Measurements from ENCODE around the gene TMEM9.

The TMEM9 gene

DNA sequence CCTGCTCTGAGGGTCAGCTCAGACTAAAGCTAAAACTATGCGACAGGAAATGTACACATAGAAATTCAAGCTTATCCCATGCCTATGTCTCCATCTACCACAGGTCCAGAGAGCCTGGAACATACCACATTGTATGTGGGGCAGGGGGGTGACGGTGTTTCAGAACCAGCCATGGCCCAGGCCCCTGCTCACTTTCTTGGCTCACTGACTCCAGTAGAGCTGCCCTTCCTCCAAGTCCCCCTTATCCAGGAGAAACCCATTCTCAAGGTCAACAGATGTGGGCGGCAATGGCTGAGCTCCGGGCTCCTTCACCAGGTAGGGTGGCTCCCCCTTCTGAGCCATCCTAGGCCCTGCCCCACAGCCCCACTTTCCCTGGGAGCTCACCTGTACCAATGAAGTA lies 63.0 kb downstream of the TMEM9 start:
- Mint-ChIP-seq H3K4me1 (peaks cover 82% of the 10 kb centered on the region), H3K36me3 (ENCODE audit: low read depth) (no peaks in the 10 kb centered on the region), H3K4me3 (no peak overlapping the region), H3K27me3 (ENCODE audit: low read depth) (peaks cover 5% of the 10 kb centered on the region), H3K27ac (peak overlapping the region; percentile 45 to 88 (median 64)), H3K9me3 (no peaks in the 10 kb centered on the region)
- TF ChIP-seq, protein P1, sequence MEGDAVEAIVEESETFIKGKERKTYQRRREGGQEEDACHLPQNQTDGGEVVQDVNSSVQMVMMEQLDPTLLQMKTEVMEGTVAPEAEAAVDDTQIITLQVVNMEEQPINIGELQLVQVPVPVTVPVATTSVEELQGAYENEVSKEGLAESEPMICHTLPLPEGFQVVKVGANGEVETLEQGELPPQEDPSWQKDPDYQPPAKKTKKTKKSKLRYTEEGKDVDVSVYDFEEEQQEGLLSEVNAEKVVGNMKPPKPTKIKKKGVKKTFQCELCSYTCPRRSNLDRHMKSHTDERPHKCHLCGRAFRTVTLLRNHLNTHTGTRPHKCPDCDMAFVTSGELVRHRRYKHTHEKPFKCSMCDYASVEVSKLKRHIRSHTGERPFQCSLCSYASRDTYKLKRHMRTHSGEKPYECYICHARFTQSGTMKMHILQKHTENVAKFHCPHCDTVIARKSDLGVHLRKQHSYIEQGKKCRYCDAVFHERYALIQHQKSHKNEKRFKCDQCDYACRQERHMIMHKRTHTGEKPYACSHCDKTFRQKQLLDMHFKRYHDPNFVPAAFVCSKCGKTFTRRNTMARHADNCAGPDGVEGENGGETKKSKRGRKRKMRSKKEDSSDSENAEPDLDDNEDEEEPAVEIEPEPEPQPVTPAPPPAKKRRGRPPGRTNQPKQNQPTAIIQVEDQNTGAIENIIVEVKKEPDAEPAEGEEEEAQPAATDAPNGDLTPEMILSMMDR (IDR thresholded peaks at IDR 0.05; ENCODE audit: unreplicated experiment in 3 of 3): no peak

DNA sequence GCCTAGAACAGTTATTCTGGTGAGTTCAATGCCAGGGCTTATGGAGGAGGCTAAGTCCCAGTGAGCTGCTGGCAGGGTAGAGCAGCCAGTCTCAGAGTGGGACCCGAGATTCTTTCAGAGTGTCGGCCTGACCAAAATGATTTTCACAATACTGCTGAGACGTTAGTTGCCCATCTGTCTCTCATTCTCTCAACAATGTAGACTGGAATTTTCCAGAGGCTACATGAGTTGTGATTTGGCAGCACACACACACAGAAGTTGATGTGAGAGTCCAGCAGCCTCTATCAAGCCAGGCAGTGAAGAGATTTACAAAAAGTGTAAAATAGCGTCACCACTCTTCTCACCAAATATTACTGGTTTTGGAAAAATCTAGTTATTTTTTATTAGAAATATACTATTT lies 63.7 kb downstream of the TMEM9 start:
- no peaks in the 10 kb centered on the region for H3K9me3 Mint-ChIP-seq
- TF ChIP-seq, protein P1 (IDR thresholded peaks at IDR 0.05; ENCODE audit: unreplicated experiment in 3 of 3): no peak
- peaks cover 75% of the 10 kb centered on the region for H3K4me1 Mint-ChIP-seq
- H3K36me3 Mint-ChIP-seq (ENCODE audit: low read depth): no peaks in the 10 kb centered on the region
- no peak overlapping the region for H3K4me3 Mint-ChIP-seq
- H3K27me3 Mint-ChIP-seq (ENCODE audit: low read depth): peaks cover 5% of the 10 kb centered on the region
- H3K27ac Mint-ChIP-seq: peak overlapping the region; percentile 72 to 88 (median 83)

DNA sequence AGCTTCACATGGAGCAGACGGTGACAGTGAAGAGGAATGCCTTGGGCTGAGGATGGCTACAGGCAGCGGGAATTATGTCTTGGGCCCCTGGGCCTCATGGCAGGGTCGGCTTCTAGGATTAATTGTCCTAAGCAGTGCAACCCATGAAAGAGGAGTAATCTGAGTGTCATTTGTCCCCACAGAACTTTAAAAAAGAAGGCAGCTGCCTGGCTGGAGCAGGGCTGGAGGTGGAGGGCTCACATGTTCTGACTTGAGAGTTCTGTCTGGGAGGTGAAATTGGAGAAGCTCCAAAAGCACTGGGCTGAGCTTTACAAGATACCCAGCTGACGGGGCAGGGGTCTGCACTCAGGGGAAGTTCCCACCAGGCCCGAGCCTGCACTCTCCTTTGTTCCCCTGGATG lies 64.7 kb downstream of the TMEM9 start:
- Mint-ChIP-seq H3K4me3 (peak overlapping the region in 1 of 3 experiments; percentile 13), H3K27ac (peak overlapping the region; percentile 72 to 88 (median 83)), H3K9me3 (no peaks in the 10 kb centered on the region), H3K4me1 (peaks cover 67% of the 10 kb centered on the region), H3K27me3 (ENCODE audit: low read depth) (peaks cover 5% of the 10 kb centered on the region), H3K36me3 (ENCODE audit: low read depth) (no peaks in the 10 kb centered on the region)
- TF ChIP-seq, protein P1 (IDR thresholded peaks at IDR 0.05; ENCODE audit: unreplicated experiment in 3 of 3): no peak

DNA sequence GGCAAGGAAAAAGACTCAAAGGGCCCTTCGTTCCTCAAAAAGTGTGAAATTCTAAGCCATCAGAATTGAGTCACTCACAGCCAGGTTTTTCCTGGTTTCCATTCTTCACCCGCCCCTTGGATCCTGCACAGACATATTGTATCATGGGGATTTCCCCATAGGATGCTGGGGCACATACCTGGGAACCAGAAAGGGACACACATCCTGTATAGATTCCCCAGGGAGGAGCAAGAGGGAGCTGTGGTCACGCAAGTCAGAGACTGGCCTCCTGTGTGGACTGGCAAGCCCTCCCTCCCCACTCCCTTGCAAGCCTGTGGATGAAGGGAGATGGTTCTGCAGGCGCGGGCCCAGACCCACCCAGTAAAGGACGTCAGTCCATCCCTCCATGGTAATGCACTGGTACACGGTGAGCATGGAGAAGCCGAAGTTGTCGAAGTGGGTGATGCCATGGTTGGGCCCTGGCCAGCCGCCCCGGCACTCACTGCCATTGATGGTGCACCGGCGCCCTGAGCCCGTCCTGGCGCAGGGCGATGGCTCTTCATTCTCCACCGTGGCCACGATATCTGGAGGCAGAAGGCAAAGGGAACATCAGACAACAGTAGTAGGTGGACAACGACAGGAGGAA lies 65.3 kb downstream of the TMEM9 start:
- peaks cover 67% of the 10 kb centered on the region for H3K4me1 Mint-ChIP-seq
- H3K27me3 Mint-ChIP-seq (ENCODE audit: low read depth): peaks cover 5% of the 10 kb centered on the region
- no peaks in the 10 kb centered on the region for H3K9me3 Mint-ChIP-seq
- peak overlapping the region; percentile 72 to 88 (median 83) for H3K27ac Mint-ChIP-seq
- TF ChIP-seq, protein P1 (IDR thresholded peaks at IDR 0.05; ENCODE audit: unreplicated experiment in 3 of 3): no peak
- H3K36me3 Mint-ChIP-seq (ENCODE audit: low read depth): no peaks in the 10 kb centered on the region
- peak overlapping the region in 2 of 3 experiments; percentile 2 to 13 for H3K4me3 Mint-ChIP-seq

DNA sequence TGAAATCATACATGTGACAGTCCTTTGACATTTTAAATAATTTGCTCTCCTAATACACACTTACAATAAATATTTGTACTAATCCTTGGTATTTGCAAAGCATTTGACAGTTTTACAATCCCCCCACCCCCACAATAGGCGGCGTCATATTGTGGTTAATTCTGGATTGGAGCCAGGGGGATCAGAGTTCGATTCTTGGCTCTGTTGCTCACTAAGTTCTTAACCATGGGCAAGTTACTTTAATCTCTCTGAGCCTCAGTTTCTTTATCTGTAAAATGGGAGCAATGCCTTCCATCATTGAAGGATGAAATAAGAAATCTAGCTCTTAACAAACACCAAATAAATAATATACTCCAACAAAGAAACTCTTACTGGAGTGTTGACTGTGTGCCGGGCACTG lies 65.9 kb downstream of the TMEM9 start:
- H3K9me3 Mint-ChIP-seq: no peaks in the 10 kb centered on the region
- peaks cover 5% of the 10 kb centered on the region for H3K27me3 Mint-ChIP-seq (ENCODE audit: low read depth)
- H3K27ac Mint-ChIP-seq: peak overlapping the region in 1 of 3 experiments; percentile 11
- H3K4me1 Mint-ChIP-seq: peaks cover 65% of the 10 kb centered on the region
- TF ChIP-seq, protein P1 (IDR thresholded peaks at IDR 0.05; ENCODE audit: unreplicated experiment in 3 of 3): no peak
- no peak overlapping the region for H3K4me3 Mint-ChIP-seq
- no peaks in the 10 kb centered on the region for H3K36me3 Mint-ChIP-seq (ENCODE audit: low read depth)
